GM12878 (cell line): Measurements from ENCODE around the gene CHID1. TPM values are rescaled to one million over a fixed set of nuclear protein-coding genes. Genes with fewer than 3 reads are reported as not detected.

Source experiments
- ATAC-seq: fragments of 200-7000 bp; cut with Tn5 transposase; 3 replicates; pipeline ENCODE4 v1.9.1; 2020; ENCODE audit warnings: mild to moderate bottlenecking, moderate library complexity
- BruUV-seq: library from RNA; stranded (reverse); fragments of 400-500 nt; replicated peaks from 2 replicates; lab custom pipeline; 2021; lab: Mats Ljungman, UMichigan
- CTCF ChIA-PET: fragments of 300-600 bp; sonication (Branson Sonifier 250); formaldehyde crosslinking; extraction: SDS; loops from one replicate; lab custom pipeline; 2021; ENCODE audit warnings: inconsistent platforms; lab: Yijun Ruan, JAX
- POLR2A ChIA-PET: fragments of 350-600 bp; formaldehyde crosslinking; extraction: SDS; loops from one replicate; lab custom pipeline; 2021; ENCODE audit warnings: inconsistent platforms; lab: Charles Lee
- RAD21 ChIA-PET: fragments of 300-600 bp; sonication (Branson Sonifier 250); formaldehyde crosslinking; loops from one replicate; lab custom pipeline; 2023; ENCODE audit warnings: antibody characterized with exemption; ENCODE audit not compliant: unreplicated experiment; lab: Charles Lee
- SMC1A ChIA-PET: fragments of 300-600 bp; sonication (Branson Sonifier 250); formaldehyde crosslinking; loops from one replicate; lab custom pipeline; 2023; ENCODE audit not compliant: unreplicated experiment, uncharacterized antibody; lab: Charles Lee
- DNase-seq: peaks from one replicate; pipeline ENCODE4 v3.0.0-alpha.2; 2011; ENCODE audit warnings: low read depth, low spot score
- FAIRE-seq: peaks from 3 replicates; lab custom pipeline; 2011; peaks lifted over from hg19 to GRCh38; lab: Jason Lieb, UNC
- H2AFZ ChIP-seq: 2 replicates; pipeline ENCODE4 v1.6.0; 2011; ENCODE audit warnings: low read depth, low read length, control low read depth; ENCODE audit not compliant: control insufficient read depth
- H3K27ac ChIP-seq: 2 replicates; pipeline ENCODE4 v1.5.1; 2011; ENCODE audit warnings: control low read depth; ENCODE audit not compliant: control insufficient read depth, insufficient read depth
- H3K27me3 ChIP-seq, 2 experiments: replicated peaks in 1 of 2; 2 replicates each; pipeline versions ENCODE4 v1.6.0 to v1.6.1; 2011; ENCODE audit warnings: low read length in 1 of 2; ENCODE audit not compliant: control insufficient read depth in 2 of 2, insufficient read depth in 2 of 2
- H3K36me3 ChIP-seq, 2 experiments: 2 replicates each; pipeline ENCODE4 v1.5.1; 2011; ENCODE audit warnings: low read length in 1 of 2; ENCODE audit not compliant: control insufficient read depth in 2 of 2, insufficient read depth in 2 of 2
- H3K4me1 ChIP-seq: 2 replicates; pipeline ENCODE4 v1.6.1; 2011; ENCODE audit warnings: mild to moderate bottlenecking, low read length, moderate library complexity, mixed read lengths; ENCODE audit not compliant: control insufficient read depth, insufficient read depth
- H3K4me2 ChIP-seq: 2 replicates; pipeline ENCODE4 v1.6.0; 2011; ENCODE audit warnings: control low read depth; ENCODE audit not compliant: control insufficient read depth, insufficient read depth
- H3K4me3 ChIP-seq: fragments of 200-600 bp; sonication (generic); 2 replicates; pipeline ENCODE4 v1.5.1; 2016
- H3K79me2 ChIP-seq: 2 replicates; pipeline ENCODE4 v1.6.0; 2011; ENCODE audit warnings: low read length; ENCODE audit not compliant: control insufficient read depth, insufficient read depth
- H3K9ac ChIP-seq: 2 replicates; pipeline ENCODE4 v1.8.0; 2011; ENCODE audit warnings: low read length, control low read depth, mixed read lengths; ENCODE audit not compliant: control insufficient read depth, insufficient read depth
- H3K9me3 ChIP-seq: replicated peaks from 3 replicates; pipeline ENCODE4 v1.5.1; 2011; ENCODE audit warnings: mild to moderate bottlenecking, low read length; ENCODE audit not compliant: control insufficient read depth, insufficient read depth
- H4K20me1 ChIP-seq: 2 replicates; pipeline ENCODE4 v1.6.0; 2011; ENCODE audit not compliant: control insufficient read depth, insufficient read depth
- BRCA1 ChIP-seq: IDR thresholded peaks from 2 replicates; pipeline ENCODE4 v1.6.1; 2011; ENCODE audit warnings: low read depth, low read length, improper control_type of control experiment
- DPF2 ChIP-seq: fragments of 450-650 bp; IDR thresholded peaks from 2 replicates; pipeline ENCODE4 v1.6.1; 2017; ENCODE audit warnings: mild to moderate bottlenecking
- GABPA ChIP-seq: IDR thresholded peaks from 2 replicates; pipeline ENCODE4 v1.6.1; 2014; ENCODE audit warnings: antibody characterized with exemption, low read depth, mild to moderate bottlenecking, inconsistent platforms
- RFX5 ChIP-seq: IDR thresholded peaks from 2 replicates; pipeline ENCODE4 v1.6.1; 2011; ENCODE audit warnings: low read depth, low read length, improper control_type of control experiment
- SMARCA5 ChIP-seq: fragments of 450-650 bp; IDR thresholded peaks from 2 replicates; pipeline ENCODE4 v1.6.1; 2017; ENCODE audit warnings: mild to moderate bottlenecking
- SREBF1 ChIP-seq: IDR thresholded peaks from 2 replicates; pipeline ENCODE4 v1.6.1; 2012; ENCODE audit warnings: mild to moderate bottlenecking, low read length
- SRF ChIP-seq, 2 experiments: IDR thresholded peaks; 2 replicates each; pipeline ENCODE4 v1.6.1; 2011; ENCODE audit warnings: low read depth in 2 of 2, low read length in 2 of 2, mild to moderate bottlenecking in 1 of 2, moderate library complexity in 1 of 2
- STAT1 ChIP-seq: fragments of 450-650 bp; conservative IDR thresholded peaks from 2 replicates; pipeline ENCODE4 v1.6.1; 2014; ENCODE audit warnings: antibody characterized with exemption, mild to moderate bottlenecking
- YBX1 ChIP-seq: fragments of 450-650 bp; IDR thresholded peaks from 2 replicates; pipeline ENCODE4 v1.6.1; 2016; ENCODE audit warnings: antibody characterized with exemption
- ZBTB11 ChIP-seq: fragments of 450-650 bp; formaldehyde crosslinking; IDR thresholded peaks from 2 replicates; pipeline ENCODE4 v1.5.0; 2022; ENCODE audit warnings: mild to moderate bottlenecking, missing genetic modification characterization
- ZNF622 ChIP-seq: fragments of 450-650 bp; IDR thresholded peaks from 2 replicates; pipeline ENCODE4 v1.6.1; 2017; ENCODE audit warnings: mild to moderate bottlenecking, inconsistent platforms
- WGBS: methylation state at CpG from one replicate; pipeline ENCODE4 v1.1.6; 2016; ENCODE audit warnings: low lambda C conversion rate; ENCODE audit not compliant: insufficient replicate concordance, insufficient coverage; ENCODE audit errors: missing lambda C conversion rate; 5-methylcytosine and 5-hydroxymethylcytosine counted together
- in situ Hi-C: fragments of 300-500 bp; cut with MboI; formaldehyde crosslinking; loops from 9 replicates; pipeline ENCODE4 v1.14.3; 2018; ENCODE audit warnings: mixed read lengths
- intact Hi-C: fragments of 100-400 bp; cut with micrococcal nuclease; formaldehyde crosslinking; loops from one replicate; pipeline ENCODE4 v1.14.2; 2022; ENCODE audit not compliant: unreplicated experiment
- polyA plus RNA-seq, 11 experiments: library from polyadenylated mRNA; depleted of rRNA in 4 of 11; unstranded in 6 of 11; stranded (reverse) in 5 of 11; fragments of >200 nt; fragmentation: Nextera tagmentation in 4 of 11; fragmentation: Illumina TruSeq in 1 of 11; extraction: Ambion mirVana in 4 of 11; extraction: Trizol in 1 of 11; gene quantifications; 1 replicate in 1 of 11; 2 replicates in 10 of 11; pipeline versions ENCODE4 v1.2.1 to v1.2.3, GENCODE V29; 2011 to 2016; ENCODE audit warnings: inconsistent platforms in 2 of 11, missing spikeins in 2 of 11, low read depth in 1 of 11
- total RNA-seq, 4 experiments: library from RNA; depleted of rRNA in 3 of 4; stranded (reverse); fragments of >200 nt in 3 of 4; fragmentation: Illumina TruSeq in 1 of 4; extraction: Trizol in 1 of 4; gene quantifications; 2 replicates each; pipeline versions ENCODE4 v1.2.1 to v1.2.3, GENCODE V29; 2013 to 2021
- TF ChIP-seq, protein P1 (sequence below): fragments of 450-650 bp; IDR thresholded peaks from 2 replicates; pipeline ENCODE4 v1.6.1; 2017; ENCODE audit warnings: mild to moderate bottlenecking, moderate library complexity
- TF ChIP-seq, protein P2 (sequence below), 3 experiments: IDR thresholded peaks in 2 of 3; conservative IDR thresholded peaks in 1 of 3; 2 replicates each; pipeline ENCODE4 v1.5.1; 2011; ENCODE audit warnings: low read depth in 3 of 3, low read length in 3 of 3, mild to moderate bottlenecking in 3 of 3, control low read depth in 2 of 3, moderate library complexity in 2 of 3, inconsistent platforms in 1 of 3, mixed read lengths in 1 of 3; ENCODE audit not compliant: control insufficient read depth in 2 of 3, insufficient read depth in 1 of 3; ENCODE audit errors: extremely low read depth in 1 of 3

Gene CHID1
- total and polyA plus RNA-seq, 10 of the 15 experiments (the other 5 are each of a cell fraction or from before 2014, with no cell fraction given) = 4.8 to 75.2 (median 30.1) TPM

DNA sequence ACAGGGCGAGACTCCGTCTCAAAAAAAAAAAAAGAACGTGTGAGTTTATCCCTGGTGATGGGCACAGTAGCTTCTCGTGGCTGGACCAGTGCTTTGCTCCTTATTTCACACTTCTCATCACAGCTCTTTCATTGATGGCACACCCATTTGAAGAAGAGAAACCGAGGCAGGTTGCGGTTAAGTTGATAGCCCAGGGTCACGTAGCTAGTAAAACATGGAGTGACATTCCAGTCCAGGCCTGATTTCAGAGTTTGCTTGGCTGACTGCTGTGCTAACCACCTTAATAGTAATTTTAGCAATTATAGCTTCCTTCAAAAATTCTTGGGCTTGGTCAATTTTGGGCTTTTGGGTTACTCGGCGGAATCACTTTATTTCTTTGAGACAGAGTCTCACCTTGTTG, 40.9 kb upstream of the CHID1 start:
- Histone ChIP-seq H3K4me2 (no peak overlapping the region), H3K27ac (no peak overlapping the region), H2AFZ (no peak overlapping the region), H3K27me3 (no peaks in the 10 kb centered on the region), H3K36me3 (no peaks in the 10 kb centered on the region), H3K4me3 (no peak overlapping the region), H3K79me2 (peaks cover 2% of the 10 kb centered on the region; the same call in 1 of the 2 replicates), H4K20me1 (peaks cover 4% of the 10 kb centered on the region; the same call in 1 of the 2 replicates), H3K9ac (no peak overlapping the region), H3K4me1 (no peaks in the 10 kb centered on the region), H3K9me3 (no peaks in the 10 kb centered on the region; the same call in 1 of the 3 replicates)
- TF ChIP-seq ZBTB11 (CRISPR knock-in tag) (no peak), RFX5 (no peak), STAT1 (no peak), BRCA1 (no peak), SREBF1 (no peak), SRF (IDR thresholded peaks at IDR 0.05; ENCODE audit: low read depth in 2 of 2, low read length in 2 of 2) (no peak), SMARCA5 (no peak), GABPA (no peak), ZNF622 (no peak), YBX1 (no peak), DPF2 (no peak)
- TF ChIP-seq, protein P1, sequence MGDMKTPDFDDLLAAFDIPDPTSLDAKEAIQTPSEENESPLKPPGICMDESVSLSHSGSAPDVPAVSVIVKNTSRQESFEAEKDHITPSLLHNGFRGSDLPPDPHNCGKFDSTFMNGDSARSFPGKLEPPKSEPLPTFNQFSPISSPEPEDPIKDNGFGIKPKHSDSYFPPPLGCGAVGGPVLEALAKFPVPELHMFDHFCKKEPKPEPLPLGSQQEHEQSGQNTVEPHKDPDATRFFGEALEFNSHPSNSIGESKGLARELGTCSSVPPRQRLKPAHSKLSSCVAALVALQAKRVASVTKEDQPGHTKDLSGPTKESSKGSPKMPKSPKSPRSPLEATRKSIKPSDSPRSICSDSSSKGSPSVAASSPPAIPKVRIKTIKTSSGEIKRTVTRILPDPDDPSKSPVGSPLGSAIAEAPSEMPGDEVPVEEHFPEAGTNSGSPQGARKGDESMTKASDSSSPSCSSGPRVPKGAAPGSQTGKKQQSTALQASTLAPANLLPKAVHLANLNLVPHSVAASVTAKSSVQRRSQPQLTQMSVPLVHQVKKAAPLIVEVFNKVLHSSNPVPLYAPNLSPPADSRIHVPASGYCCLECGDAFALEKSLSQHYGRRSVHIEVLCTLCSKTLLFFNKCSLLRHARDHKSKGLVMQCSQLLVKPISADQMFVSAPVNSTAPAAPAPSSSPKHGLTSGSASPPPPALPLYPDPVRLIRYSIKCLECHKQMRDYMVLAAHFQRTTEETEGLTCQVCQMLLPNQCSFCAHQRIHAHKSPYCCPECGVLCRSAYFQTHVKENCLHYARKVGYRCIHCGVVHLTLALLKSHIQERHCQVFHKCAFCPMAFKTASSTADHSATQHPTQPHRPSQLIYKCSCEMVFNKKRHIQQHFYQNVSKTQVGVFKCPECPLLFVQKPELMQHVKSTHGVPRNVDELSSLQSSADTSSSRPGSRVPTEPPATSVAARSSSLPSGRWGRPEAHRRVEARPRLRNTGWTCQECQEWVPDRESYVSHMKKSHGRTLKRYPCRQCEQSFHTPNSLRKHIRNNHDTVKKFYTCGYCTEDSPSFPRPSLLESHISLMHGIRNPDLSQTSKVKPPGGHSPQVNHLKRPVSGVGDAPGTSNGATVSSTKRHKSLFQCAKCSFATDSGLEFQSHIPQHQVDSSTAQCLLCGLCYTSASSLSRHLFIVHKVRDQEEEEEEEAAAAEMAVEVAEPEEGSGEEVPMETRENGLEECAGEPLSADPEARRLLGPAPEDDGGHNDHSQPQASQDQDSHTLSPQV = no peak
- TF ChIP-seq, protein P2, sequence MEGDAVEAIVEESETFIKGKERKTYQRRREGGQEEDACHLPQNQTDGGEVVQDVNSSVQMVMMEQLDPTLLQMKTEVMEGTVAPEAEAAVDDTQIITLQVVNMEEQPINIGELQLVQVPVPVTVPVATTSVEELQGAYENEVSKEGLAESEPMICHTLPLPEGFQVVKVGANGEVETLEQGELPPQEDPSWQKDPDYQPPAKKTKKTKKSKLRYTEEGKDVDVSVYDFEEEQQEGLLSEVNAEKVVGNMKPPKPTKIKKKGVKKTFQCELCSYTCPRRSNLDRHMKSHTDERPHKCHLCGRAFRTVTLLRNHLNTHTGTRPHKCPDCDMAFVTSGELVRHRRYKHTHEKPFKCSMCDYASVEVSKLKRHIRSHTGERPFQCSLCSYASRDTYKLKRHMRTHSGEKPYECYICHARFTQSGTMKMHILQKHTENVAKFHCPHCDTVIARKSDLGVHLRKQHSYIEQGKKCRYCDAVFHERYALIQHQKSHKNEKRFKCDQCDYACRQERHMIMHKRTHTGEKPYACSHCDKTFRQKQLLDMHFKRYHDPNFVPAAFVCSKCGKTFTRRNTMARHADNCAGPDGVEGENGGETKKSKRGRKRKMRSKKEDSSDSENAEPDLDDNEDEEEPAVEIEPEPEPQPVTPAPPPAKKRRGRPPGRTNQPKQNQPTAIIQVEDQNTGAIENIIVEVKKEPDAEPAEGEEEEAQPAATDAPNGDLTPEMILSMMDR (IDR thresholded peaks at IDR 0.05 in 2 of 3, conservative IDR thresholded peaks at IDR 0.05 in 1 of 3; ENCODE audit: control insufficient read depth in 2 of 3, extremely low read depth in 1 of 3, insufficient read depth in 1 of 3, low read depth in 3 of 3, low read length in 3 of 3) = no peak
- ChIA-PET RAD21 (no interaction called here), POLR2A (interaction anchor here (0.6 kb wide), 1 partner anchor 30 kb away, joined by 3 read pairs; no protein-coding TSS in a partner anchor), SMC1A (interaction anchor here (0.8 kb wide), 1 partner anchor 23 kb away, joined by 3 read pairs; no protein-coding TSS in a partner anchor), CTCF (interaction anchor here (1.0 kb wide), 1 partner anchor 27 kb away, joined by 3 read pairs; no protein-coding TSS in a partner anchor)
- WGBS = 95% methylated on average over 7 of the region's 9 CpGs
- in situ Hi-C loops (no loop called here), intact Hi-C loops (no loop called here)
- no TSS peak for BruUV-seq
- DNase-seq (no peak), ATAC-seq (no peak), FAIRE-seq (no peak)
